ENCODE measurements around the gene ATP10A. TPM values are rescaled to one million over a fixed set of nuclear protein-coding genes. Genes with fewer than 3 reads are reported as not detected.

ATP10A gene
- polyA plus RNA-seq, 1 donor (not counting 4 experiments of a cell fraction or from before 2014, with no cell fraction given), result not detected

GRCh38 chr15:25899870-25900269 lies 36.7 kb upstream of the ATP10A start:
- no peaks in the 10 kb centered on the region for H3K4me1 ChIP-seq (ENCODE audit: control insufficient read depth, extremely low read depth, insufficient read depth, low read length)
- no peaks in the 10 kb centered on the region for H3K36me3 ChIP-seq (ENCODE audit: control insufficient read depth in 2 of 2, extremely low read depth in 1 of 2, insufficient read depth in 2 of 2, low read length in 2 of 2)
- no peak overlapping the region for H3K27ac ChIP-seq (ENCODE audit: control insufficient read depth, insufficient read depth, low read length)
- no peaks in the 10 kb centered on the region for H3K9me1 ChIP-seq (ENCODE audit: control insufficient read depth, extremely low read depth, insufficient read depth, low read length)
- H3K4me3 ChIP-seq (ENCODE audit: control insufficient read depth in 2 of 3, extremely low read depth in 1 of 3, insufficient read depth in 2 of 3, low read depth in 1 of 3, low read length in 3 of 3), result no peak overlapping the region
- H3K9ac ChIP-seq (ENCODE audit: control insufficient read depth, extremely low read depth, insufficient read depth, low read length), result no peak overlapping the region
- no peaks in the 10 kb centered on the region for H4K20me1 ChIP-seq (ENCODE audit: control insufficient read depth, extremely low read depth, insufficient read depth, low read length)
- H3K4me2 ChIP-seq (ENCODE audit: control insufficient read depth, extremely low read depth, insufficient read depth, low read depth, low read length), result no peak overlapping the region
- H3K27me3 ChIP-seq (ENCODE audit: control insufficient read depth, extremely low read depth, insufficient read depth, low read length), result no peaks in the 10 kb centered on the region
- dilution Hi-C loops (cut with MboI; ENCODE audit: extremely low pct_ligation_motif_present, low sequenced_read_pairs), result no loop called here
- DNase-seq (ENCODE audit: low read depth, low spot score), result no peak
- FAIRE-seq, result no peak
- TF ChIP-seq CTCF (optimal IDR thresholded peaks at IDR 0.05 in 1 of 3, IDR thresholded peaks at IDR 0.05 in 1 of 3, conservative IDR thresholded peaks at IDR 0.05 in 1 of 3; ENCODE audit: extremely low read depth in 1 of 3, insufficient read depth in 2 of 3, low read length in 3 of 3) (no peak), EZH2 (IDR thresholded peaks at IDR 0.05; ENCODE audit: low read length) (no peak)
- peaks cover 15% of the 10 kb centered on the region for H3K9me3 ChIP-seq (ENCODE audit: control insufficient read depth, low read depth, low read length)
- H2AFZ ChIP-seq (ENCODE audit: control insufficient read depth, low read length), result no peak overlapping the region
- H3K79me2 ChIP-seq (ENCODE audit: control insufficient read depth, insufficient read depth, low read length), result no peaks in the 10 kb centered on the region

- H3K27ac ChIP-seq (ENCODE audit: control insufficient read depth, insufficient read depth, low read length), result no peak overlapping the region
- H2AFZ ChIP-seq (ENCODE audit: control insufficient read depth, low read length), result no peak overlapping the region
- no peaks in the 10 kb centered on the region for H3K36me3 ChIP-seq (ENCODE audit: control insufficient read depth in 2 of 2, extremely low read depth in 1 of 2, insufficient read depth in 2 of 2, low read length in 2 of 2)
- H3K9me3 ChIP-seq (ENCODE audit: control insufficient read depth, low read depth, low read length), result peaks cover 13% of the 10 kb centered on the region
- H4K20me1 ChIP-seq (ENCODE audit: control insufficient read depth, extremely low read depth, insufficient read depth, low read length), result no peaks in the 10 kb centered on the region
- no peaks in the 10 kb centered on the region for H3K4me1 ChIP-seq (ENCODE audit: control insufficient read depth, extremely low read depth, insufficient read depth, low read length)
- dilution Hi-C loops (cut with MboI; ENCODE audit: extremely low pct_ligation_motif_present, low sequenced_read_pairs), result no loop called here
- no peak overlapping the region for H3K4me3 ChIP-seq (ENCODE audit: control insufficient read depth in 2 of 3, extremely low read depth in 1 of 3, insufficient read depth in 2 of 3, low read depth in 1 of 3, low read length in 3 of 3)
- H3K9ac ChIP-seq (ENCODE audit: control insufficient read depth, extremely low read depth, insufficient read depth, low read length), result no peak overlapping the region
- H3K9me1 ChIP-seq (ENCODE audit: control insufficient read depth, extremely low read depth, insufficient read depth, low read length), result no peaks in the 10 kb centered on the region
- H3K79me2 ChIP-seq (ENCODE audit: control insufficient read depth, insufficient read depth, low read length), result no peaks in the 10 kb centered on the region
- no peak overlapping the region for H3K4me2 ChIP-seq (ENCODE audit: control insufficient read depth, extremely low read depth, insufficient read depth, low read depth, low read length)
- TF ChIP-seq CTCF (optimal IDR thresholded peaks at IDR 0.05 in 1 of 3, IDR thresholded peaks at IDR 0.05 in 1 of 3, conservative IDR thresholded peaks at IDR 0.05 in 1 of 3; ENCODE audit: extremely low read depth in 1 of 3, insufficient read depth in 2 of 3, low read length in 3 of 3) (no peak), EZH2 (IDR thresholded peaks at IDR 0.05; ENCODE audit: low read length) (no peak)
- FAIRE-seq, result no peak
- no peak for DNase-seq (ENCODE audit: low read depth, low spot score)
- H3K27me3 ChIP-seq (ENCODE audit: control insufficient read depth, extremely low read depth, insufficient read depth, low read length), result no peaks in the 10 kb centered on the region
These were observed 34.5 kb upstream of the ATP10A start for GRCh38 chr15:25897658-25898057.
